HG03108 (cell line): ENCODE results near the gene INHBE.
"Not testable (repeated sequence)": the region's sequence is repeated elsewhere in the genome, so short reads cannot be mapped to it uniquely, and the experiment has no call there.

Experiments
- ATAC-seq: cut with Tn5 transposase; IDR thresholded peaks from one replicate; pipeline ENCODE4 v1.9.1; 2021; ENCODE audit warnings: moderate library complexity; ENCODE audit not compliant: unreplicated experiment

INHBE gene

DNA sequence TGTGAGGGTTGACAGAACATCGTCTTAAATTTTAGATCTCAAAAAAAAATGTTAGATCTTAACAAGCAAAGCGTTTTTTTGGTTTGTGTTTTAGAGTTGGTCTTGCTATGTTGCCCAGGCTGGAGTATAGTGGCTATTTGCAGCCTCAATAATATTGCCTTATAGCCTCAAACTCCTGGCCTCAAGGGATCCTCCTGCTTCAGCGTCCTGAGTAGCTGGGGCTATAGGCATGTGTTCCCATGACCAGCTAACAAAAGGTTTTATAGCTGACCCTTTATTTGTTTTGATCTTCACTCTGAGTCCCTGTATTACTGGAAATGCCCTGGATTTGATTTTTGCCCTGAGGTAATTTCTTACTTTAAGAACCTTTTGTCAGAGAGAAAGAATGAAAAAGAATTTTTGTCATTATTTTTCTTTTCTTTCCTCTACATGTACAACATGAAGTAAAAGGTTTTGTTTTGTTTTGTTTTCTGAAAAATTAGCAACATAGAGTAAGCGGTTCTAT, 15.3 kb upstream of the INHBE start:
- no peak for ATAC-seq

DNA sequence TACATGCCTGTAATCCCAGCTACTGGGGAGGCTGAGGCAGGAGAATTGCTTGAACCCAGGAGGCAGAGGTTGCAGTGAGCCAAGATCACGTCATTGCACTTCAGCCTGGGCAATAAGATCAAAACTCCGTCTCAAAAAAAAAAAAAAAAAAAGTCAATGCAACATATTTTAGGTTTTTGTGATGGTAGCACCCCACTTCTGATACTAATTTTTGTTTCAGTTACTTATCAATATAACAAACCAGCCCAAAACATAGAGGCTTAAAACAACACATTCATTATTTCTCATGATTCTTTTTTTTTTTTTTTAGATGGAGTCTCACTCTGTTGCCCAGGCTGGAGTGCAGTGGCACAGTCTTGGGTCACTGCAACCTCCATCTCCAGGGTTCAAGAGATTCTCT, 13.7 kb upstream of the INHBE start:
- ATAC-seq = not testable (repeated sequence)

DNA sequence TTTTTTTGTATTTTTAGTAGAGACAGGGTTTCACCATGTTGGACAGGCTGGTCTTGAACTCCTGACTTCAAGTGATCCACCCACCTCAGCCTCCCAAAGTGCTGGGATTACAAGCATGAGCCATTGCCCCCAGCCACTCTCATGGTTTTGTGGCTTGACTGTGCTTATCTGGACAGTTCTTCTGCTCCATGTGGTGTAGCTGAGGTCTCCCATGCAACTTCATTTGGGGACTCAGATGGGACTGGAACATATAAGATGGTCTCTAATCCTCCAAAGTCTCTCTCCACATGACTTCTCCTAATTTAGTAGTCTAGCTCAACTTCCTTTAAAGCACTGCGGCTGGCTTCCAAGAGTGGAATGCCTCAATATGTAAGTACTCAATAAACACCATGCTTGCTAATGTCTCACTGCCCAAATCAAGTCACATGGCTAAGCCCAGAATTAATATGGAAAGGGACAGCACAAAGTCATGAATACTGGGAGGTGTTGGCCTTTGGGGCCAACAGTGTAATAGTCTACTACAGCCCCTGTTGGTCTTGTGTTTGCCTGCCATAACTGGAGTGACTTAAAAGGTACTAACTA, 13.2 kb upstream of the INHBE start:
- no peak for ATAC-seq

DNA sequence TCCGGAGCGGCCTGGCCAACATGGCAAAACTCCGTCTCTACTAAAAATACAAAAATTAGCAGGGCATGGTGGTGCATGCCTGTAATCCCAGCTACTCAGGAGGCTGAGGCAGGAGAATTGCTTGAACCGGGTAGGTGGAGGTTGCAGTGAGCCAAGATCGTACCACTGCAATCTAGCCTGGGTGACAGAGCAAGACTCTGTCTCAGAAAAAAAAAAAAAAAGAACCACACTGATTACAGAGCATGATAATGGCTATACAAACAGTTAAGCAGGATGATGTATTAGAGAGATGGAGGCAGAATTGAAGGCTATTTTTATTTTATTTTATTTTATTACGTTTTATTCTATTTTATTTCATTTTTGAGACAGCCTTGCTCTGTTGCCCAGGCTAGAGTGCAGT, 10.8 kb upstream of the INHBE start:
- ATAC-seq = not testable (repeated sequence)

DNA sequence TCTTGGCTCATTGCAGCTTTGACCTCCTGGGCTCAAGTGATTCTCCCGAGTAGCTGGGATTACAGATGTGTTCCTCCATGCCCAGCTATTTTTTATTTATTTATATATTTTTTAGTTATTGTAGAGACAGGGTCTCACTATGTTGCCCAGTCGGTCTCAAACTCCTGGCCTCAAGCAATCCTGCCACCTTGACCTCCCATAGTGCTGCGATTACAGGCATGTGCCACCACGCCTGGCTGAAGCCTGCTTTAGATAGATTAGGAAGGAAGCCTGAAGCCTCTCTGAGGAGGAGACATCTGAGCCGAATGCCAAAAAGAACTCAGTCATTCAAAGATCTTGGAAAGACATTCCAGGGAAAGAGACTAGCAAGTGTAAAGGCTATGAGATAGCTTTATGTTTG, 10.4 kb upstream of the INHBE start:
- ATAC-seq = no peak

DNA sequence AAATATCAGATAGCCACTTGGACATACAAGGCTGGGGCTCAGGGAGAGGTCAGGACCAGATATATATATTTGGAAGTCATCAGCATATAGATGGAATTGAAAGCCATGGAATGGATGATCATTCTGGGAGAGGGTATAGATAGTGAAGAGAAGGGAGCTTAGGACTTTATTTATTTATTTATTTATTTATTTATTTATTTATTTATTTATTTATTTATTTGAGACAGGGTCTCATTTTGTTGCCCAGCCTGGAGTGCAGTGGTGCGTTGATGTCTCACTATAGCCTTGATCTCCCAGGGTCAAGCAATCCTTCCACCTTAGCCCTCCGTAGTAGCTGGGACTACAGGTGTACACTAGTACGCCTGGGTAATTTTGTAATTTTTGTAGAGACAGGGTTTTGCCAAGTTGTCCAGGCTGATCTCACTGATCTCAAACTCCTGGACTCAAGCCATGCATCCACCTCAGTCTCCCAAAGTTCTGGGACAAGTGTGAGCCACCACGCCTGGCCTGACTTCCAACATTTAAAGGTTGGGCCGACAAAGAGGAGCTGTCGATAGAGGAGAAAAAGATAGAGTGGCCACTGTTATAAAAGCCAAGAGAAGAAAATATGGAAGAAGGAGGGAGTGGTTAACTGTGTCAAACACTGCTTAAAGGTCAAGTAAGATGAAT, 8.7 kb upstream of the INHBE start:
- no peak for ATAC-seq

DNA sequence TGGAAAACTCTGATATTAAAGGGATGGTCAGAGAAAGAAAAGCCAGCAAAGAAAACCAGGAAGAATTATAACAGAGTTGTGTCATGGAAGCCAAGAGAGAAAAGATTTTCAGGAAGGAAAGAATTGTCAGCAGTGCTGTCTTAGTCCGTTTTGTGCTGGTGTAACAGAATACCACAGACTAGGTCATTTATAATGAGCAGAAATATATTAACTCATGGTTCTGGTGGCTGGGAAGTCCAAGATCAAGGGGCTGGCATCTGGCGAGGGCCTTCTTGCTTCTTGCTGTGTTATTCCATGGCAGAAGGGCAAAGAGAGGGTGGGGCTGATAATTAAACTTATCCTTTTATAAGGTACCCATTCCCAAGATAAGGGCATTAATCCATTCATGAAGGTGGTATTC, 6.4 kb upstream of the INHBE start:
- ATAC-seq = no peak

DNA sequence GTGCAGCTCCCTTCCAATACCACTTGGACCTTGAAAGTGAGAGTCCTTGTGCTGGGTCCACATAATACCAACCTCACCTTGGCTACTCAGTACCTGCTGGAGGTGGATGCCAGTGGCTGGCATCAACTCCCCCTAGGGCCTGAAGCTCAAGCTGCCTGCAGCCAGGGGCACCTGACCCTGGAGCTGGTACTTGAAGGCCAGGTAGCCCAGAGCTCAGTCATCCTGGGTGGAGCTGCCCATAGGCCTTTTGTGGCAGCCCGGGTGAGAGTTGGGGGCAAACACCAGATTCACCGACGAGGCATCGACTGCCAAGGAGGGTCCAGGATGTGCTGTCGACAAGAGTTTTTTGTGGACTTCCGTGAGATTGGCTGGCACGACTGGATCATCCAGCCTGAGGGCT, 5.7 kb upstream of the INHBE start:
- ATAC-seq = no peak

DNA sequence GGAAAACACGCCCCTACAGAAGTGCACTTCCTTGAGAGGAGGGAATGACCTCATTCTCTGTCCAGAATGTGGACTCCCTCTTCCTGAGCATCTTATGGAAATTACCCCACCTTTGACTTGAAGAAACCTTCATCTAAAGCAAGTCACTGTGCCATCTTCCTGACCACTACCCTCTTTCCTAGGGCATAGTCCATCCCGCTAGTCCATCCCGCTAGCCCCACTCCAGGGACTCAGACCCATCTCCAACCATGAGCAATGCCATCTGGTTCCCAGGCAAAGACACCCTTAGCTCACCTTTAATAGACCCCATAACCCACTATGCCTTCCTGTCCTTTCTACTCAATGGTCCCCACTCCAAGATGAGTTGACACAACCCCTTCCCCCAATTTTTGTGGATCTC, 5.0 kb upstream of the INHBE start:
- ATAC-seq = no peak

DNA sequence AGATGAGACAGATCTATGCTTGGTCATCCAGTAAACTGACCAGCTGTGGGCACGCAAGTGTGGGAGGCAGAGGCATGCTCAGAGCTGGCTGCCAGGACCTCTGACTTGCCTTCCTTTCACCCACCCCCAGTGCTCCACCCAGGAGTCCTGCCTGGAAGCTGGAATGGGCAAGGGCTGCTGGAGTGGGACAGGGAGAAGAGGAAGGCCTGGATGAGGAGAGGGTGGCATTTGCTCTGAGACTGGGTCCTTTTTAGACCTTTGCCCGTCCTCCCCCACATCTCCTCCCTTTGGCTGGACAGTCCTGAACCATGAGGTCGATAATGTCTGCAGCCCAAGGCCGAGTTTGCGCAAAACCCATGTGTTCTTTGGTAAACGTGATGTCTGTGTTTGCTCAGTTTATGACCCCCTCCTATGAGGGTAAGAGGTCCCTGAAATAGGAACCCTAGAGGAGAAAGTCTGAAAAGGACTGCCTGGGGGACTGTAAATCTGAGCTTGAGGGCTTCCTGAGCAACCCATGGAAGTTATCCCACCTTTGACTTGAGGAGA, 3.8 kb upstream of the INHBE start:
- ATAC-seq = no peak

DNA sequence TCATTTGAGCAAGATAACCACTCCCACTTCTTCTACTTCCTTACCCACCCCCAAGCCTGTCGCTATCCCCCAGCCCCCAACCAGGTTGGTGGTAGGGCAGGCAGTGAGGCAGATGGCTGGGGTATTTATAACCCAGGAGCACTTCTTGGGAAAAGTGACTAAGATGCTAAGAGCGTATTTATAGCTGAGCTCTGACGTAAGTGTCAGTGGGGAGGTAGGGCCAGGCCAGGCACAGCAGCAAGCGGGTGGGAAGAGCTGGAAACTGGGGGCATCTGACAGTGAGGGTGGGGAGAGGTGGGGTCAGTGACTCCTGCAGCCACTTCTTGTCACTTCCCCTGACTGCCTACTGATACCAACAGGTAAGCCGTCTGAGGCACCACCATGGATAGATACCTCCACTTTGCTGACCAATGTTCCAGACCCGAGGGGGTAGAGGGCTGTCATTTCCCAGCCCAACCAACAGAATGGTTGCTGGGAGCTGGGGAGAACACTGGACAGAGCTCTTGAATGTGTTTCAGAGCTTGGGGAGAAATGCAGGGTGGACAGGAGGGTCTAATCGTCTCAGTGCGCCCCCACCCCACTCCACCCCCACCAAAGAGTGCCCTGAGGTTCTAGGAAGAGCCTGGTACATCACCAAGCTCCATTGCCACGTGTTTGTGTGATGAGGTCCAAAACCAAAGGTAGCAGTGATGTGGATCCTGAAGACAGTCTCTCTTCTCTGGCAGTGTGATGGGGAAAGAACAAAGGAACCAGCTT, 2.7 kb upstream of the INHBE start:
- ATAC-seq = no peak

DNA sequence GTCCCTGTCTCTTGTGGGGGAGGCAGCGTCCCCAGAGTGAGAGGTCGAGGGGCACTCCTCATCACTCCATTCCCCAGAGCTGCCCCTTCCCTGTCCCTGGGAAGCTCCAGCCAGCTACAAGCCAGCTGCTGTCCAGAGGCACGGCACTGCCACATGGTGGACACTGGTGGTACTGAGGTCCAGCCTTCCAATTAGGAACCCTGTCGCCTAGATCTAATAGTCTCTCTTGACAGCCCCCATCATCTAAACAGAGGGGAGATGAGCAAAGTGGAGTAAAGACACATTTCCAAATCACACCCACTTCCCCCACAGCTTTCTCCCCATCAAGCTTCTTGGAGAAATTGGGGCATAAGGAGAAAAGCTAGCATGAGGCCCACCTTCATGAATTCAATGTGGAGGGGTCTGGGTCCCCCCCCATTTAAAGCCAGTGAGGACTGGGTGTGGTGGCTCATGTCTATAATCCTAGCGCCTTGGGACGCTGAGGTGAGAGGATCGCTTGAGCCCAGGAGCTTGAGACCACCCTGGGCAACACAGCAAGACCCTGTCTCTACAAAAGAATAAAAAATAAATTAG, 2.1 kb upstream of the INHBE start:
- ATAC-seq = peak; percentile 50

DNA sequence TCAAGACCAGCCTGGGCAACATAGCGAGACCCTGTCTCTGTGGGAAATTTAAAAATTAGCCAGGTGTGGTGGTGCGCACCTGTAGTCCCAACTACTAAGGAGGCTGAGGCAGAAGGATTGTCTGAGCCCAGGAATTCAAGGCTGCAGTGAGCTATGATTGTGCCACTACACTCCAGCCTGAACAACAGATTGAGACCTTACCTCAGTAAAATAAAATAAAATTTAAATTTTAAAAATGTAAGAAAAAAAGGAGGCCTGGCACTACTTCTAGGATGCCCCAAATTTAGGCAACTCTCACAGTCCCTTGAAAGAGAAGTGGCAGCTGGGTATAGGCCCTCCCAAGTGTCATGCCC, 918 bp upstream of the INHBE start:
- no peak for ATAC-seq

DNA sequence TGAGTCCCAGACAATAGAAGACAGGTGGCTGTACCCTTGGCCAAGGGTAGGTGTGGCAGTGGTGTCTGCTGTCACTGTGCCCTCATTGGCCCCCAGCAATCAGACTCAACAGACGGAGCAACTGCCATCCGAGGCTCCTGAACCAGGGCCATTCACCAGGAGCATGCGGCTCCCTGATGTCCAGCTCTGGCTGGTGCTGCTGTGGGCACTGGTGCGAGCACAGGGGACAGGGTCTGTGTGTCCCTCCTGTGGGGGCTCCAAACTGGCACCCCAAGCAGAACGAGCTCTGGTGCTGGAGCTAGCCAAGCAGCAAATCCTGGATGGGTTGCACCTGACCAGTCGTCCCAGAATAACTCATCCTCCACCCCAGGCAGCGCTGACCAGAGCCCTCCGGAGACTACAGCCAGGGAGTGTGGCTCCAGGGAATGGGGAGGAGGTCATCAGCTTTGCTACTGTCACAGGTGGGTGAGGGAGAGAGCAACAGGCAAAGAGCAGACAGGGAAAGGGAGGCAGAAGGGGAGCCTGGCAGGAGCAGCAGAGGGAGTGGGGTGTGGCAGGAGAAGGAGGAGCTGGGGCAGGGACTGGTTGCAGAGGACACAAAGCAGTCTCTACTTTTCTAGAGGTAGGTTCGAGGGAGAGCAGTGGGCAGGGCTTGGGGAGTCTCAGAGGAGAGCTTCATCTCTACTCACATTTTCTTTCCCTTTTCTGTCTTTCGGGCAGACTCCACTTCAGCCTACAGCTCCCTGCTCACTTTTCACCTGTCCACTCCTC, 452 bp downstream of the INHBE start:
- no peak for ATAC-seq

DNA sequence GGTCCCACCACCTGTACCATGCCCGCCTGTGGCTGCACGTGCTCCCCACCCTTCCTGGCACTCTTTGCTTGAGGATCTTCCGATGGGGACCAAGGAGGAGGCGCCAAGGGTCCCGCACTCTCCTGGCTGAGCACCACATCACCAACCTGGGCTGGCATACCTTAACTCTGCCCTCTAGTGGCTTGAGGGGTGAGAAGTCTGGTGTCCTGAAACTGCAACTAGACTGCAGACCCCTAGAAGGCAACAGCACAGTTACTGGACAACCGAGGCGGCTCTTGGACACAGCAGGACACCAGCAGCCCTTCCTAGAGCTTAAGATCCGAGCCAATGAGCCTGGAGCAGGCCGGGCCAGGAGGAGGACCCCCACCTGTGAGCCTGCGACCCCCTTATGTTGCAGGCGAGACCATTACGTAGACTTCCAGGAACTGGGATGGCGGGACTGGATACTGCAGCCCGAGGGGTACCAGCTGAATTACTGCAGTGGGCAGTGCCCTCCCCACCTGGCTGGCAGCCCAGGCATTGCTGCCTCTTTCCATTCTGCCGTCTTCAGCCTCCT, 1.1 kb downstream of the INHBE start:
- ATAC-seq = no peak

DNA sequence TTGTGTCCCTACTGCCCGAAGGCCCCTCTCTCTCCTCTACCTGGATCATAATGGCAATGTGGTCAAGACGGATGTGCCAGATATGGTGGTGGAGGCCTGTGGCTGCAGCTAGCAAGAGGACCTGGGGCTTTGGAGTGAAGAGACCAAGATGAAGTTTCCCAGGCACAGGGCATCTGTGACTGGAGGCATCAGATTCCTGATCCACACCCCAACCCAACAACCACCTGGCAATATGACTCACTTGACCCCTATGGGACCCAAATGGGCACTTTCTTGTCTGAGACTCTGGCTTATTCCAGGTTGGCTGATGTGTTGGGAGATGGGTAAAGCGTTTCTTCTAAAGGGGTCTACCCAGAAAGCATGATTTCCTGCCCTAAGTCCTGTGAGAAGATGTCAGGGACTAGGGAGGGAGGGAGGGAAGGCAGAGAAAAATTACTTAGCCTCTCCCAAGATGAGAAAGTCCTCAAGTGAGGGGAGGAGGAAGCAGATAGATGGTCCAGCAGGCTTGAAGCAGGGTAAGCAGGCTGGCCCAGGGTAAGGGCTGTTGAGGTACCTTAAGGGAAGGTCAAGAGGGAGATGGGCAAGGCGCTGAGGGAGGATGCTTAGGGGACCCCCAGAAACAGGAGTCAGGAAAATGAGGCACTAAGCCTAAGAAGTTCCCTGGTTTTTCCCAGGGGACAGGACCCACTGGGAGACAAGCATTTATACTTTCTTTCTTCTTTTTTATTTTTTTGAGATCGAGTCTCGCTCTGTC, 1.8 kb downstream of the INHBE start:
- no peak for ATAC-seq

DNA sequence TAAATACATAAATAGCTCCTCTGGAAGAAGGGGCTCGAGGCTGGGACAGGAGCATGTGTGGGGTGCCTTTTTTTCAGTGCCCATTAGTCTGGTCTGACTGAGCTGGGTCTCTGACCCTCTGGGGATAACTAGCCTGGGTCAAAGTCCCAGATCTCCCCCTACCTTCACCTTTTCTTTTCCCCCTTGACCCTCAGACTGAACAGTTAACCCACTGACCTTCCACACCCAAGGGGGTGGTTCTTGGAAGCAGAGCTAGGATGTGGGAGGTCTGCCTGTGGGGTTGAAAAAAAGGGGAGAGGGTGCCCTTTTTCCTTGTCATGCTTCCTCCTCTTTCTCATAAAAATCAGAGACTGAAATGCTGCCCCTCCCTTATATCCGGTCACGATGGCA, 3.6 kb downstream of the INHBE start:
- no peak for ATAC-seq

DNA sequence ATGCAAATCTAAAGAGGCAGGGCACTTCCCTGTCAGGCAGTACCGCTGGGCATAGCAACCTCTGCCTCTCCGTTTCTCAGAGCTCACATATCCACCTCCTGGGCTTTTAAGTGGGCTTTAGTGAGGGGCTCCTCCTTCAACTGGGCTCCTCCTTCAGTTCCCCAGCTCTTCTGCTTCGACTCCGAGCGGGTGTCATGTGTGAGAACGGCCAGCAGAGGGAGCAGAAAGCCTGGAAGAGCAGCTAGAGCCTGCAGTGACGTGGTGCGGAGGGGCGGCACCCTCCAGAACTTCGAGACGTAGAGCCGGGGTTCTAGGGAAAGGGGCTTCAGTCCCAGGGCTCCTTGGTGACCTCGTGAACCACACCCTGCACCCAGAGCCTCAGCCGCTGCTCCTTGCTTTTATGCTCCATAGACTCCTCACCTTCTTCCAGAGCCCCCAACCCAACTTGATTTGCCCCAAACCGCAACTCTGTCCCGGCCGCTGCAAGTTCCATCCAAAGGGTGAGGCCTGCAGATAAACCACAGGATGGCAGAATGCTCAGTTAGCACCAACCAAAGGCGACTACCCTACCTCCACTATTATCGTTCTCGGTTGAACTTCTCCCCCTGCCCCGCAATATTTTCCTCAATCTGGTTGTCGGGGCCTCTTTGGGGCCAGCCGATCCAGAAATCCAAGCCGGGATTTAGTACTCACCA, 4.1 kb downstream of the INHBE start:
- peak; percentile 48 for ATAC-seq

DNA sequence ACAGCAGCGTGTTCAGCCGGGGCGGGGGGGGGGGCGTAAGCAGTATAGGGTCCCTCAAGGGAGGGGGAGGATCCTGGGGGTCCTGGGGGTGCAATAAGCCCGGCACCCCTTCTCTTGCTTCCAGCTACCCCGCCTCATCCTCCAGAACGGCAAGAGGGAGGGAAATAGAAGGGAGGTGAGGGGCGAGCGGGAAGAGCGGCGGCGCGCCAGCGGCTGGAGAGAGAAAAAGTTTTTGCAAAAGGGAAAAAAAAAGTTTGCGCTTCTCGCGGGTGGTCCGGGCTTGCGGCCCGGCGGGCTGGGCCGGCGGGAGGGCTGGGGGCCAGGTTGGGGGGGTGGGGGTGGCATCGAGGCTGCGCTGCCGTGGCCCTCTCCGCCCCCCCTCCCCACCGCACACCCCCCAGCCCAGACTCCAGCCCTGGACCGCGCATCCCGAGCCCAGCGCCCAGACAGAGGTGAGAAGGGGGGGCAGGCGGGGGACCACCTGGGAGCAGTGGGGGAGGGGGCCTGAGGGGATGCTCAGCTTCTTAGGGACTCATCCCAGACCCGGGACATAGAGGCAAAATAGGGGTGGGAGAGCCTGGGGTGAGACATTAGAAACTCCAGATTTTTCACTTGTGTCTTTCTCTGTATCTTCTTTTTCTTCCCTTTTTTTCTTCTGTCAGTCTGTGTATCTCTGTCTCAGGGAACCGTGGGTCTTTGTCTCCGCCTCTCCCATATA, 4.8 kb downstream of the INHBE start, which contains the start of gene GLI1:
TSS of gene GLI1 (plus strand) at position 36 of the 718 bp plus-strand sequence. CDS start 3,907 bp downstream, outside the sequence.
- no peak for ATAC-seq
